GM18909 (cell line): Measurements from ENCODE around the gene PERCC1.
"Not testable (repeated sequence)": the region's sequence is repeated elsewhere in the genome, so short reads cannot be mapped to it uniquely, and the experiment has no call there.

Experiments used
- ATAC-seq: cut with Tn5 transposase; IDR thresholded peaks from one replicate; pipeline ENCODE4 v1.9.1; 2021; ENCODE audit warnings: mild to moderate bottlenecking; ENCODE audit not compliant: unreplicated experiment, poor library complexity

The PERCC1 gene

GRCh38 chr16:1432388-1433262 lies 1.7 kb downstream of the PERCC1 start:
- no peak for ATAC-seq

- no peak for ATAC-seq
Measured at GRCh38 chr16:1433263-1433560, 2.3 kb downstream of the PERCC1 start.

- no peak for ATAC-seq
Measured at GRCh38 chr16:1433756-1434155, 2.9 kb downstream of the PERCC1 start.

- ATAC-seq: no peak
Measured at GRCh38 chr16:1434644-1435592, 4.0 kb downstream of the PERCC1 start.

GRCh38 chr16:1435921-1436697 lies 5.2 kb downstream of the PERCC1 start:
- ATAC-seq: no peak

GRCh38 chr16:1436731-1437355 lies 6.0 kb downstream of the PERCC1 start:
- ATAC-seq: no peak

- ATAC-seq: no peak
Measured at GRCh38 chr16:1437606-1438005, 6.7 kb downstream of the PERCC1 start.

- ATAC-seq: no peak
Measured at GRCh38 chr16:1438229-1439057, 7.6 kb downstream of the PERCC1 start.

GRCh38 chr16:1439058-1439698 lies 8.3 kb downstream of the PERCC1 start:
- ATAC-seq: no peak

GRCh38 chr16:1439699-1440074 lies 8.8 kb downstream of the PERCC1 start:
- not testable (repeated sequence) for ATAC-seq

GRCh38 chr16:1441391-1441829 lies 10.5 kb downstream of the PERCC1 start:
- ATAC-seq: no peak

- no peak for ATAC-seq
Measured at GRCh38 chr16:1442697-1443096, 11.8 kb downstream of the PERCC1 start.

- ATAC-seq: no peak
Measured at GRCh38 chr16:1443403-1443973, 12.6 kb downstream of the PERCC1 start.

GRCh38 chr16:1443980-1444729 lies 13.3 kb downstream of the PERCC1 start, which contains the start of gene CCDC154:
Gene CCDC154 (minus strand): TSS chr16:1444556. CDS start chr16:1444322, 234 bp downstream.
- no peak for ATAC-seq

GRCh38 chr16:1444730-1445517 lies 14.0 kb downstream of the PERCC1 start:
- no peak for ATAC-seq

GRCh38 chr16:1445518-1446203 lies 14.8 kb downstream of the PERCC1 start:
- ATAC-seq: no peak
